ENCODE results near the gene DET1. TPM values are rescaled to one million over a fixed set of nuclear protein-coding genes. Genes with fewer than 3 reads are reported as not detected.

Gene DET1
- total RNA-seq, 1 experiment from 2014 or later: 6.6 TPM

DNA sequence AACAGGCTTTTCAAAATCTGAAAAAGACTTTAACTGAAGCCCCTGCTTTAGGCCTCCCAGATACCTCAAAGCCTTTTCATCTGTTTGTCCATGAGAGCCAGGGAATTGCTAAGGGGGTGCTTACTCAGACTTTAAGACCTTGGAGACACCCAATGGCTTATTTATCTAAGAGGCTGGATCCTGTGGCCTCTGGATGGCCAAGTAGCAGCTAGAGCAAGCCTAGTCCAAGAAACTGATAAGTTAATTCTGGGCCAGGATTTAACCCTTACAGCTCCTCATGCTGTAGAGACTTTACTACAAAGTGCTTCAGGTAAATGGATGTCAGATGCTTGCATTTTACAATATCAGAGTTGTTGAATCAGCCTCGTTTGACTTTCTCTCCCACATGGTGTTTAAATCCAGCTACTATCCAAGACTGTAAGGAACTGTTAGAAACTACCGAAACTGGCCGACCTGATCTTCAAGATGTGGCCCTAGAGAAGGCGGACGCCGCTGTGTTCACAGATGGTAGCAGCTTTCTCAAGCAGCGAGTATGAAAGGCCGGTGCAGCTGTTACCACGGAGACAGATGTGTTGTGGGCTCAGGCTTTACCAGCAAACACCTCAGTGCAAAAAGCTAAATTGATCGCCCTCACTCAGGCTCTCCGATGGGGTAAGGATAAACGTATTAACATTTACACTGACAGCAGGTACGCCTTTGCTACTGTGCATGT is 3.3 kb downstream of the DET1 start:
- no peak overlapping the region for H3K4me2 ChIP-seq (ENCODE audit: insufficient read depth, insufficient read length, low read length)
- WGBS (ENCODE audit: extremely low coverage, insufficient read length, low lambda C conversion rate): no CpG with 5 or more reads among the region's 13 CpGs
- no peak overlapping the region for H3K27ac ChIP-seq (ENCODE audit: insufficient read length, low read depth, low read length)

More for the DNA sequence above, 3.3 kb downstream of the DET1 start:
- H3K36me3 Mint-ChIP-seq (ENCODE audit: insufficient read depth in 1 of 3, low read depth in 3 of 3): peaks cover 0 to 5% (median 0%) of the 10 kb centered on the region in 3 experiments; a peak in 2 of 7 replicates
- Histone ChIP-seq H3K4me1 (ENCODE audit: insufficient read depth, low read length) (no peaks in the 10 kb centered on the region), H3T11ph (ENCODE audit: low read length) (no peak overlapping the region), H3K56ac (ENCODE audit: insufficient read length, low read depth, low read length) (no peak overlapping the region), H4K5ac (ENCODE audit: insufficient read length, low read depth, low read length) (no peak overlapping the region), H2AK5ac (ENCODE audit: insufficient read length, low read length) (no peak overlapping the region), H3K4ac (ENCODE audit: low read depth, low read length) (no peak overlapping the region), H2BK15ac (ENCODE audit: low read depth, low read length) (no peak overlapping the region), H3K9ac (ENCODE audit: extremely low read depth, insufficient read length, low read length) (no peak overlapping the region), H4K20me1 (ENCODE audit: control insufficient read depth, insufficient read depth, insufficient read length) (no peaks in the 10 kb centered on the region), H3K18ac (ENCODE audit: insufficient read length, low read depth, low read length) (no peak overlapping the region), H4K8ac (replicated peaks; ENCODE audit: insufficient read length, low read depth, low read length) (no peak overlapping the region), H2BK12ac (ENCODE audit: insufficient read length, low read depth, low read length) (no peak overlapping the region), H3K27me3 (ENCODE audit: insufficient read depth, low read length) (no peaks in the 10 kb centered on the region), H3K79me2 (ENCODE audit: insufficient read depth, low read length) (no peaks in the 10 kb centered on the region), H3K14ac (ENCODE audit: insufficient read depth, low read length) (no peak overlapping the region), H3K23me2 (ENCODE audit: insufficient read length, low read depth, low read length, poor library complexity, severe bottlenecking) (peaks cover 3% of the 10 kb centered on the region), H2AFZ (ENCODE audit: low read length) (no peak overlapping the region), H2BK120ac (ENCODE audit: low read depth, low read length, poor library complexity, severe bottlenecking) (no peak overlapping the region), H4K91ac (ENCODE audit: insufficient read length, low read depth, low read length) (no peak overlapping the region), H2BK20ac (ENCODE audit: low read depth, low read length, poor library complexity, severe bottlenecking) (no peak overlapping the region), H3K79me1 (ENCODE audit: insufficient read depth, low read depth, low read length, poor library complexity, severe bottlenecking) (no peaks in the 10 kb centered on the region), H3K9me3 (ENCODE audit: control insufficient read depth, low read depth, low read length) (no peaks in the 10 kb centered on the region), H2BK5ac (ENCODE audit: insufficient read length, low read length) (no peak overlapping the region), H3K23ac (ENCODE audit: insufficient read length, low read depth, low read length) (no peak overlapping the region)
- peak overlapping the region in 2 of 3 experiments; percentile 48 to 87; a peak in 3 of 7 replicates for H3K27ac Mint-ChIP-seq
- H3K27me3 Mint-ChIP-seq (ENCODE audit: low read depth): no peaks in the 10 kb centered on the region
- H3K4me1 Mint-ChIP-seq: peaks cover 45 to 50% of the 10 kb centered on the region in 2 experiments
- no peak overlapping the region for H3K4me3 Mint-ChIP-seq
- TF ChIP-seq, protein P1, sequence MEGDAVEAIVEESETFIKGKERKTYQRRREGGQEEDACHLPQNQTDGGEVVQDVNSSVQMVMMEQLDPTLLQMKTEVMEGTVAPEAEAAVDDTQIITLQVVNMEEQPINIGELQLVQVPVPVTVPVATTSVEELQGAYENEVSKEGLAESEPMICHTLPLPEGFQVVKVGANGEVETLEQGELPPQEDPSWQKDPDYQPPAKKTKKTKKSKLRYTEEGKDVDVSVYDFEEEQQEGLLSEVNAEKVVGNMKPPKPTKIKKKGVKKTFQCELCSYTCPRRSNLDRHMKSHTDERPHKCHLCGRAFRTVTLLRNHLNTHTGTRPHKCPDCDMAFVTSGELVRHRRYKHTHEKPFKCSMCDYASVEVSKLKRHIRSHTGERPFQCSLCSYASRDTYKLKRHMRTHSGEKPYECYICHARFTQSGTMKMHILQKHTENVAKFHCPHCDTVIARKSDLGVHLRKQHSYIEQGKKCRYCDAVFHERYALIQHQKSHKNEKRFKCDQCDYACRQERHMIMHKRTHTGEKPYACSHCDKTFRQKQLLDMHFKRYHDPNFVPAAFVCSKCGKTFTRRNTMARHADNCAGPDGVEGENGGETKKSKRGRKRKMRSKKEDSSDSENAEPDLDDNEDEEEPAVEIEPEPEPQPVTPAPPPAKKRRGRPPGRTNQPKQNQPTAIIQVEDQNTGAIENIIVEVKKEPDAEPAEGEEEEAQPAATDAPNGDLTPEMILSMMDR (conservative IDR thresholded peaks at IDR 0.05): no peak
- no peak for DNase-seq
- H3K9me3 Mint-ChIP-seq: peaks cover 0 to 6% of the 10 kb centered on the region in 2 experiments; a peak in 2 of 5 replicates

Measured in H9 (cell line).